Retinal pigment epithelial cell (primary cell): Measurements from ENCODE around the gene ZNF835.

Experiments
- DNase-seq: peaks from one replicate; pipeline ENCODE4 v3.0.0-alpha.2; 2010; ENCODE audit warnings: low read depth
- H3K4me3 ChIP-seq: 2 replicates; pipeline ENCODE4 v1.5.1; 2011; ENCODE audit warnings: mild to moderate bottlenecking, low read length, control low read depth, moderate library complexity
- CTCF ChIP-seq: conservative IDR thresholded peaks from 2 replicates; pipeline ENCODE4 v1.5.1; 2011; ENCODE audit warnings: low read depth, low read length, control low read depth, inconsistent platforms

The ZNF835 gene

DNA sequence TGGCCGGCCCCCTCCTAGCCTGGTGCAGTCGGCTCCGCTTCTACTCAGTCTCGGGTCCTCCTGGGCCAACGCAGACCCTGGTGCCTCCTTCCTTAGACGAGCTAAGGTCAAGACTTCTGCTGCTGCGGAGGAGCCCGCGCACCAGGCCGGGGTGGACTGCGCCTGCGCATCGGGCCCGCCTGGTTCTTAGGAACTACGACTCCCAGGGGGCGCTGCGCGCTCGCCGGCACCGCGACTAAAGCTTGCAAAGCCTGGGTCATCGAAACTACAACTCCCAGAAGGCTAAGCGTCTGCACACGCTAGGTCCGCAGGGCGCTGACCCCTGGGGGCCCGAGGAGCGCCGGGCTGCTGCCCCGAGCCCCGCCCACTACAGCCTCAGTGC is at the start of gene ZNF835:
Gene ZNF835 (minus strand): TSS at position 145 of the 382 bp plus-strand sequence. CDS start 6,559 bp downstream, outside the sequence.
- no peak for TF ChIP-seq CTCF
- DNase-seq: no peak

DNA sequence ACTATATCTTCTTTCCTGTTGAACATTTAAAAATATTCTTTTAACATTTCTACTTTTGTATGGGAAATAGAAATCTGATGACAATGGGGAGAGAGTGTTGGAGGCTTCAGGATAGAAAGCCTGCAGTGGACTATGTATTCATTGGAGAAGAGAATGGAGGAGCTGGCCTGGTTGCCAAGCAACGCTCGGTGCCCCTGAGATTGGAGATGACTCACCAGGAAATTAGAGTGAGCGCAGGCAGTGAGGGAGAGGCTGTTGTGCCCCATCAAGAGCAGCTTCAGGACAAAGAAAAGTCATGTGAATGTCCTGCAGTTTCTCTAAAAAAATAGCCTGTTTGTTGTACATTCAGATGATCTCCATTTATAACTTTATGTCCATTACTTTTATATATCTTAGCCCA is 48.7 kb upstream of the ZNF835 start:
- H3K4me3 ChIP-seq: no peak overlapping the region
- DNase-seq: no peak
- no peak for TF ChIP-seq CTCF

More for the DNA sequence above, at the start of gene ZNF835:
- H3K4me3 ChIP-seq: peak within 1 kb of the TSS; percentile 32

DNA sequence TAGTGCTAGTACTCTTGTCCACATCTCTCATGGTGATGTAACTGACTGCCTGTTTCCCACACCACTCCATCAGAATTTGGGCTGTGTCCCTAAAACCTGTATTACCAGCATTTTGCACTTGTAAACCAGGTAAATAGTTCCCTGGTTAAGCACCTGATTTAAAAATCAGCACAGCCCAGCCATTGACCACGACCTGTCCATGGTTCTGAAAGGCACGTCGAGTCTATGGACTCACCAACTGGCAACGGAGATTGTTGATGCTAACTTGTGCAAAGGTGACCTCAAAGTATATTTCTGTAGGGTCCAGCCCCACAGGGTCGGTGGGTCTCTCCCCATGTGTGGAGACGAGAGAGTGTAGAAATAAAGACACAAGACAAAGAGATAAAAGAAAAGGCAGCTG is 46.7 kb upstream of the ZNF835 start:
- no peak overlapping the region for H3K4me3 ChIP-seq
- TF ChIP-seq CTCF: no peak

GRCh38 chr19:56712611-56713276 is 41.2 kb upstream of the ZNF835 start:
- no peak for TF ChIP-seq CTCF
- no peak for DNase-seq
- H3K4me3 ChIP-seq: no peak overlapping the region

More for the DNA sequence above, 46.7 kb upstream of the ZNF835 start:
- DNase-seq: no peak

- no peak for TF ChIP-seq CTCF
- H3K4me3 ChIP-seq: no peak overlapping the region
- DNase-seq: no peak
These were observed 38.9 kb upstream of the ZNF835 start for GRCh38 chr19:56710437-56710836.

GRCh38 chr19:56707821-56708220 is 36.3 kb upstream of the ZNF835 start:
- TF ChIP-seq CTCF: no peak
- no peak for DNase-seq
- H3K4me3 ChIP-seq: no peak overlapping the region

DNA sequence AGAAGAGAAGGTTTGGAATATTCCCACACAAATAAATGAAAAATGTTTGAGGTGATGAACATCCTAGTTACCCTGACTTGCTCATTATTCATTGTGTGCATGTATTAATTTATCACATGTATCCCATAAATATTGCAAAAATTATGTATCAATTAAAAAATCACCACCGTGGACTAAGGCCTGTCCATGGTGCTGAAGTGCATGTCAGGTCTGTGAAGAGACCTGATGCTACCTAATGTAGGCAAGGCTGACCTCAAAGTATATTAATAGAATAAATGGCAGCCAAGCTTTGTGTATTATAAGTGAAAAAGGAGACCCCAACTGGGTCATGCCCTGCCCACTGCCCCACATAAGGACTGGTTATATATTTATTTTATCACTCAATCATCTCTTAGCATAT is 34.4 kb upstream of the ZNF835 start:
- no peak for DNase-seq
- H3K4me3 ChIP-seq: no peak overlapping the region
- no peak for TF ChIP-seq CTCF
